Lower leg skin (tissue), 3 donors: ENCODE data around the gene PLXNA3.

Experiments used
- CTCF ChIP-seq, 3 donors: fragments of 450-650 bp; IDR thresholded peaks; one replicate each; pipeline ENCODE4 v1.5.1; 2016; ENCODE audit warnings: antibody characterized with exemption in 3 of 3, mild to moderate bottlenecking in 3 of 3, moderate library complexity in 2 of 3
- POLR2A ChIP-seq, 2 donors: fragments of 450-650 bp; IDR thresholded peaks; one replicate each; pipeline ENCODE4 v1.6.1; 2016 to 2017; ENCODE audit warnings: antibody characterized with exemption in 2 of 2, mild to moderate bottlenecking in 1 of 2, moderate library complexity in 1 of 2

GRCh38 chrX:154432210-154432609, 25.9 kb upstream of the PLXNA3 start:
- TF ChIP-seq POLR2A (IDR thresholded peaks at IDR 0.05), result no peak
- TF ChIP-seq CTCF (IDR thresholded peaks at IDR 0.05), result no peak
